Measurements from ENCODE around the gene JAZF1.

JAZF1 gene

DNA sequence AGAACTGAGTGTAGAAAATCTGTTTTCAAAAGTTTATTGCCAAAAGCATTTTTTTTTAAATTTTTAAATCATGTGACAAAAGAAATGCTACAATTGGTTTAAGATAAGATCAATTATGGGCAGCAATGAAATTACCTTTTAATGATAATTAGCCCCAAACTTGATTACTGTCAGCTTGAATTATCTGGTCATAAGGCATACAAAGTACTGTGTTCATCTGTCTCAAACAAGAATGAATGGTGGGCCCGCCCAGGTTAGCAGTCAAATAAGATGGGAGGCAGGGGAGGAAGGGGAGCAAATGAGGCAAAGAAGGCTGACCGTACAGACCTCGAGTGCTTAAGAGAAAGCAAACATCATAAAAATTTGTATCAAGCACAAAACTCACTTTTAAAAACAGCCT is 68.1 kb downstream of the JAZF1 start:
- DNase-seq (ENCODE audit: low read depth): no peak
- no peak overlapping the region for H3K4me3 ChIP-seq (ENCODE audit: low read depth, low read length)
- TF ChIP-seq, protein P1, sequence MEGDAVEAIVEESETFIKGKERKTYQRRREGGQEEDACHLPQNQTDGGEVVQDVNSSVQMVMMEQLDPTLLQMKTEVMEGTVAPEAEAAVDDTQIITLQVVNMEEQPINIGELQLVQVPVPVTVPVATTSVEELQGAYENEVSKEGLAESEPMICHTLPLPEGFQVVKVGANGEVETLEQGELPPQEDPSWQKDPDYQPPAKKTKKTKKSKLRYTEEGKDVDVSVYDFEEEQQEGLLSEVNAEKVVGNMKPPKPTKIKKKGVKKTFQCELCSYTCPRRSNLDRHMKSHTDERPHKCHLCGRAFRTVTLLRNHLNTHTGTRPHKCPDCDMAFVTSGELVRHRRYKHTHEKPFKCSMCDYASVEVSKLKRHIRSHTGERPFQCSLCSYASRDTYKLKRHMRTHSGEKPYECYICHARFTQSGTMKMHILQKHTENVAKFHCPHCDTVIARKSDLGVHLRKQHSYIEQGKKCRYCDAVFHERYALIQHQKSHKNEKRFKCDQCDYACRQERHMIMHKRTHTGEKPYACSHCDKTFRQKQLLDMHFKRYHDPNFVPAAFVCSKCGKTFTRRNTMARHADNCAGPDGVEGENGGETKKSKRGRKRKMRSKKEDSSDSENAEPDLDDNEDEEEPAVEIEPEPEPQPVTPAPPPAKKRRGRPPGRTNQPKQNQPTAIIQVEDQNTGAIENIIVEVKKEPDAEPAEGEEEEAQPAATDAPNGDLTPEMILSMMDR (conservative IDR thresholded peaks at IDR 0.05; ENCODE audit: low read depth, low read length): no peak

DNA sequence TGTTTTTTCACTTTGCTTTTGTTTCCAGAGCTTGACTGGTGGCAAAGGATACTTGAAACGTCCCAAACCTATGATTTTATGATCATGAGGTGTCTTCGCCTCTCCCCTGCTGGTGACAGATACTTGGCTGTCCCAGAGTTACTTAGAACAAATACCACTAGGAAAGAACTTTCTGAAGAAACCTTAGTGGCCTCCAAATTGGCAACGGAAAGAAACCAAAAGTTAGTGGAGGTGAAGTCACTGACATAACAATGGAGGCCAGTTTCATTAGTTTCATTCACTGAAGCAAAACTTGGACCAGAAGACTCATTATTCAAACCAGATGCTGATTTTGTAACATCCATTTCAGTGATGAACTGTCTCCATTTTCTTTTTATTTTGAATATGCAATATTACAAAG is 68.6 kb downstream of the JAZF1 start:
- DNase-seq (ENCODE audit: low read depth): no peak
- H3K4me3 ChIP-seq (ENCODE audit: low read depth, low read length): no peak overlapping the region
- TF ChIP-seq, protein P1 (conservative IDR thresholded peaks at IDR 0.05; ENCODE audit: low read depth, low read length): no peak

DNA sequence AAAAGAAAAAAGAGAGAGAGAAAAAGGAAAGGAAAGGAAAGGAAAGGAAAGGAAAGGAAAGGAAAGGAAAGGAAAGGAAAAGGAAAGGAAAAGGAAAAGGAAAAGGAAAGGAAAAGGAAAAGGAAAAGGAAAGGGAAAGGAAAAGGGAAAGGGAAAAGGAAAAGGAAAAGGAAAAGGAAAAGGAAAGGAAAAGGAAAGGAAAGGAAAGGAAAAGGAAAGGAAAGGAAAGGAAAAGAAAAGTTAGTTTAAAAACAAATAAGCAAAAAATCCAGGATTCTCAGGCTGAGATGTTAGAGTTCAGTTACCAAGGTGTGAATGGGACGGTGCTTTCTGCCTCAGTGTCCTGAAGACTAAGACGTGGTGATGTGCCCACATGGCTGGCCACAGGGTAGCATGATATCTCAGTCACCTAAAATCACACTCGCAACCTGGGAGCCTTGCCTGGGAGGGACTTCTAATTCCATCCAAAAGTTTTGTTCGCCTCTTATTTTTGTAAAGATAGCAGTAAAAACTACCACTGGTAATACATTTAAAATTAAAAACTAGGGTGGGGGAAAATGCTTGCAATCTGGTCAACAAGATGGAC is 70.1 kb downstream of the JAZF1 start:
- TF ChIP-seq, protein P1 (conservative IDR thresholded peaks at IDR 0.05; ENCODE audit: low read depth, low read length): no peak
- no peak for DNase-seq (ENCODE audit: low read depth)

DNA sequence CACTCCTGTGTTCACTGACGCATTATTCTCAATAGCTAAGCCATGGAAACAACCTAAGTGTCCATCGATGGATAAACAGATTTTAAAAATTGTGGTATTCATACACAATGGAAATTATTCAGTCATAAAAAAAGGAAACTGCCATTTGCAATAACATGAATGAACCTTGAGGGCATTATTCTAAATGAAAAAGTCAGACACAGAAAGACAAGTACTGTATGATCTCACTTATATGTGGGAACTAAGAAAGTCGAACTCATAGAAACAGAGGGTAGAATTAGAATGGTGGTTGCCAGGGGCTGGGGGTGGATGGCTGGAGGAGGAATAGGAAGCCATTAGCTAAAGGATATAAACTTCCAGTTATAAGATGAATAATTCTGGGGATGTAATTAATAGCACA is 71.8 kb downstream of the JAZF1 start:
- TF ChIP-seq, protein P1 (conservative IDR thresholded peaks at IDR 0.05; ENCODE audit: low read depth, low read length): no peak
- DNase-seq (ENCODE audit: low read depth): no peak
- H3K4me3 ChIP-seq (ENCODE audit: low read depth, low read length): no peak overlapping the region

More for the DNA sequence above, 70.1 kb downstream of the JAZF1 start:
- no peak overlapping the region for H3K4me3 ChIP-seq (ENCODE audit: low read depth, low read length)

DNA sequence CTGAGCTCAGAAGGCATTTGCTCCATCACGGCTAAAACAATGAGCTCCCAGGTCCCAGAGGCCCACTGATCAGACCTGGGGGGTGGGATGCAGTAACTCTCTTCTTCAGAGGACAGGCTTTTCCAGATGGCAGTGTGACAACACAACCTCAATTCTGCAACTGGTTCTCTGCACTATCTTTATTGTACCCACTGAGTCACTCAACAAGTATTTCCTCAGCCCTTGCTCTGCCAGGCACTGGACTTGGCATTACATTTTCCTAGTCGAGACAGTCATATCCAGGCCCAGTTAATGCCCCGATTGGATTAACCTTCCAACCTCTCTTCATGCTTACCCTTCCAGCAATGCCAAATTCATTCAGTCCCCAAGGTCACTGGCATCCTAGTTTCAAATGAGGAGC is 72.6 kb downstream of the JAZF1 start:
- TF ChIP-seq, protein P1 (conservative IDR thresholded peaks at IDR 0.05; ENCODE audit: low read depth, low read length): no peak
- no peak overlapping the region for H3K4me3 ChIP-seq (ENCODE audit: low read depth, low read length)
- DNase-seq (ENCODE audit: low read depth): no peak

DNA sequence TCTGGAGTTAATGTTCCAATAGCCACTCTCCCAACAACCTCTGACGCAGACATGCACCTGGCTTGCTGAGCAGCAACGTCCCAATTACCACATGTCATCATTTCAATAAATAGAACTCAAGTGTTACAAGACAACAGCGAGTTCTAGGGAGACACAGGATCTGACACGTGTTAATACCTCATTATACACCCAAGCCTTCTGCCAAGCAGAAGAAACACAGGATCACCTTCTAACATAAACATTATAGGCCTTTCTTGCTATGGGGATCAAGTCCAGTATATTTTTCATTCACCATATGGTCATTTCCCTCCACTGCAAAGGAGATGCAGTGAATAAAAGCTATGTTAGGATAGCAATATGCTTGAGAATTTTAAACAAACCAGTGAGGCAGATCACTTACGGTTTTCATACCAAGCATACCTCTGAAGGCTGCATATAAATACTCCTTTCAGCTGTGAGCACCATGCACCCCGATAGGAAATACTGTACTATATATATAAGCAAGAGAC is 74.2 kb downstream of the JAZF1 start:
- H3K4me3 ChIP-seq (ENCODE audit: low read depth, low read length): no peak overlapping the region
- DNase-seq (ENCODE audit: low read depth): peak; percentile 89
- TF ChIP-seq, protein P1 (conservative IDR thresholded peaks at IDR 0.05; ENCODE audit: low read depth, low read length): no peak

DNA sequence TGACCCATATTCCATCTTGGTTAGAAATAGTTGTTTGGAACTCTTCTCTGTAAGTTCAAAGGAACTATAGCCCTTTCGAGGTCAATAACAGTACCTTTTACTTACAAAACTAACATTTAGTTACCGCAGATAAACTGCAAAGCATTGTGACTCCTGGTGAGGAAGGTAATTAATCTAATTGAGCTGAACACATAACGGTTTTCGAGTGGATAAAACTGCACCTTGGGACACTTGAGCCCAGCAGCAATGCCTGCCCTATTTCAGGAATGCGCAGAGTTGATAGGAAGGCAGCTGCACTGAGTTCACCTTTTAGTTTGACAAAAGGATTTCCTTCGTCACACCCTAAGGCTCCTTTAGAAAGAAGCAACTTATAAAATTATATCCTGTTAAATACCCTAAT is 75.4 kb downstream of the JAZF1 start:
- DNase-seq (ENCODE audit: low read depth): no peak
- H3K4me3 ChIP-seq (ENCODE audit: low read depth, low read length): no peak overlapping the region
- TF ChIP-seq, protein P1 (conservative IDR thresholded peaks at IDR 0.05; ENCODE audit: low read depth, low read length): no peak

Measured in choroid plexus epithelial cell (primary cell).